HCT116 (cell line): ENCODE results near the gene ARHGAP45.

Experiments used
- CBX3 ChIP-seq: IDR thresholded peaks from 2 replicates; pipeline ENCODE4 v1.6.1; 2012; ENCODE audit warnings: low read depth
- CTCF ChIP-seq, 3 experiments: fragments of 200-600 bp in 1 of 3; sonication (generic) in 1 of 3; IDR thresholded peaks in 2 of 3; conservative IDR thresholded peaks in 1 of 3; 2 replicates each; pipeline ENCODE4 v1.5.1; 2012 to 2017; ENCODE audit warnings: low read depth in 2 of 3, low read length in 2 of 3, antibody characterized with exemption in 1 of 3, borderline replicate concordance in 1 of 3, control low read depth in 1 of 3, mild to moderate bottlenecking in 1 of 3, mixed read lengths in 1 of 3, mixed run types in 1 of 3, moderate library complexity in 1 of 3; ENCODE audit not compliant: insufficient read depth in 1 of 3
- EZH2 ChIP-seq: fragments of 200-600 bp; sonication (generic); IDR thresholded peaks from 2 replicates; pipeline ENCODE4 v1.6.1; 2017; ENCODE audit warnings: antibody characterized with exemption, mixed run types
- EZH2phosphoT487 ChIP-seq: fragments of 200-600 bp; IDR thresholded peaks from 2 replicates; pipeline ENCODE4 v1.6.1; 2018; ENCODE audit warnings: antibody characterized with exemption, borderline replicate concordance
- MAX ChIP-seq: IDR thresholded peaks from 2 replicates; pipeline ENCODE4 v1.6.1; 2012
- POLR2A ChIP-seq: IDR thresholded peaks from 2 replicates; pipeline ENCODE4 v1.7.0; 2011; ENCODE audit warnings: borderline replicate concordance; ENCODE audit not compliant: insufficient read depth, insufficient read length; ENCODE audit errors: extremely low read depth
- POLR2AphosphoS5 ChIP-seq: IDR thresholded peaks from 2 replicates; pipeline ENCODE4 v1.6.1; 2011; ENCODE audit warnings: mild to moderate bottlenecking, low read depth, low read length, moderate library complexity
- RAD21 ChIP-seq: IDR thresholded peaks from 2 replicates; pipeline ENCODE4 v1.6.1; 2012; ENCODE audit warnings: low read depth, mild to moderate bottlenecking
- SP1 ChIP-seq: IDR thresholded peaks from 2 replicates; pipeline ENCODE4 v1.6.1; 2012; ENCODE audit warnings: low read depth
- TCF7L2 ChIP-seq: IDR thresholded peaks from 2 replicates; pipeline ENCODE4 v1.7.0; 2011; ENCODE audit warnings: borderline replicate concordance, inconsistent platforms; ENCODE audit not compliant: insufficient read depth, insufficient read length; ENCODE audit errors: extremely low read depth
- YY1 ChIP-seq: IDR thresholded peaks from 2 replicates; pipeline ENCODE4 v1.6.1; 2011; ENCODE audit warnings: low read length, low read depth, moderate library complexity, mild to moderate bottlenecking; ENCODE audit not compliant: insufficient replicate concordance; ENCODE audit errors: extremely low read depth
- ZFX ChIP-seq: fragments of 450-650 bp; IDR thresholded peaks from 2 replicates; pipeline ENCODE4 v1.6.1; 2017
- TF ChIP-seq, protein P1 (sequence below): IDR thresholded peaks from 2 replicates; pipeline ENCODE4 v1.6.1; 2011; ENCODE audit warnings: mild to moderate bottlenecking, low read length, moderate library complexity; ENCODE audit not compliant: insufficient replicate concordance; ENCODE audit errors: extremely low read depth

- TF ChIP-seq, protein P1, sequence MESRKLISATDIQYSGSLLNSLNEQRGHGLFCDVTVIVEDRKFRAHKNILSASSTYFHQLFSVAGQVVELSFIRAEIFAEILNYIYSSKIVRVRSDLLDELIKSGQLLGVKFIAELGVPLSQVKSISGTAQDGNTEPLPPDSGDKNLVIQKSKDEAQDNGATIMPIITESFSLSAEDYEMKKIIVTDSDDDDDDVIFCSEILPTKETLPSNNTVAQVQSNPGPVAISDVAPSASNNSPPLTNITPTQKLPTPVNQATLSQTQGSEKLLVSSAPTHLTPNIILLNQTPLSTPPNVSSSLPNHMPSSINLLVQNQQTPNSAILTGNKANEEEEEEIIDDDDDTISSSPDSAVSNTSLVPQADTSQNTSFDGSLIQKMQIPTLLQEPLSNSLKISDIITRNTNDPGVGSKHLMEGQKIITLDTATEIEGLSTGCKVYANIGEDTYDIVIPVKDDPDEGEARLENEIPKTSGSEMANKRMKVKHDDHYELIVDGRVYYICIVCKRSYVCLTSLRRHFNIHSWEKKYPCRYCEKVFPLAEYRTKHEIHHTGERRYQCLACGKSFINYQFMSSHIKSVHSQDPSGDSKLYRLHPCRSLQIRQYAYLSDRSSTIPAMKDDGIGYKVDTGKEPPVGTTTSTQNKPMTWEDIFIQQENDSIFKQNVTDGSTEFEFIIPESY = no peak
- no peak for TF ChIP-seq RAD21
- TF ChIP-seq TCF7L2 = no peak
- no peak for TF ChIP-seq POLR2A
- no peak for TF ChIP-seq EZH2
- TF ChIP-seq EZH2phosphoT487 = no peak
- no peak for TF ChIP-seq YY1
- TF ChIP-seq CBX3 = no peak
- no peak for TF ChIP-seq CTCF (IDR thresholded peaks at IDR 0.05 in 2 of 3, conservative IDR thresholded peaks at IDR 0.05 in 1 of 3; ENCODE audit: borderline replicate concordance in 1 of 3, insufficient read depth in 1 of 3, low read depth in 2 of 3, low read length in 2 of 3)
- no peak for TF ChIP-seq SP1
- peak; percentile 35; the same call in 1 of the 2 replicates for TF ChIP-seq POLR2AphosphoS5
- TF ChIP-seq MAX = no peak
- TF ChIP-seq ZFX = no peak
Observed at GRCh38 chr19:1063030-1063908, 3.7 kb upstream of the ARHGAP45 start.
